ENCODE data around the gene UPK3B. TPM values are rescaled to one million over a fixed set of nuclear protein-coding genes. Genes with fewer than 3 reads are reported as not detected.
A peak's percentile ranks its signal among the peaks of the same experiment; 100 is the strongest.
"Not testable (repeated sequence)": the region's sequence is repeated elsewhere in the genome, so short reads cannot be mapped to it uniquely, and the experiment has no call there.

The UPK3B gene
- total RNA-seq (1 to 10 TPM; 1.9 to 4.4 (median 3.0) TPM), polyA plus RNA-seq (1 to 10 TPM in 2 of 3 donors, under 1 TPM in 1; 0.21 to 1.9 (median 1.2) TPM)
- long read RNA-seq, donor 1, partial matches to known transcripts = 0 of 9 reads
- long read RNA-seq, donor 1, other reads (novel, unspliced or antisense) = 6 of 9 reads
- long read RNA-seq, donor 2, partial matches to known transcripts = 0 of 5 reads
- long read RNA-seq, donor 2, other reads (novel, unspliced or antisense) = 0 of 5 reads

GRCh38 chr7:76509931-76510877 lies at the start of gene UPK3B:
TSS of gene UPK3B (plus strand) at chr7:76510552. CDS start at chr7:76510653, 101 bp downstream.
- Histone ChIP-seq H3K36me3 (peaks cover 0 to 23% (median 10%) of the 10 kb centered on the region in 6 donors), H3K4me3 (no peak within 1 kb of the TSS), H3K27me3 (replicated peaks in 1 of 7) (no peaks in the 10 kb centered on the region), H3K27ac (peak within 1 kb of the TSS in 2 of 8 donors; percentile 8 to 14), H3K4me1 (peaks cover 0 to 37% (median 9%) of the 10 kb centered on the region in 6 donors), H3K9me3 (no peaks in the 10 kb centered on the region)
- intact Hi-C loops (cut with DNase I; ENCODE audit: low total_unique reads) = no loop called here
- DNase-seq = peak; percentile 78
- 22 to 72% (median 61%) methylated on average over 8 to 20 of the region's 20 CpGs for WGBS, 5 donors
- TF ChIP-seq CTCF (IDR thresholded peaks at IDR 0.05 in 8 of 11, conservative IDR thresholded peaks at IDR 0.05 in 3 of 11) (no peak), POLR2AphosphoS5 (IDR thresholded peaks at IDR 0.05) (peak in 1 of 3 donors; percentile 54)

- DNase-seq = peak; percentile 67
- peaks cover 0 to 10% (median 0%) of the 10 kb centered on the region in 6 donors for H3K4me1 ChIP-seq
- H3K36me3 ChIP-seq; intact Hi-C loops (cut with DNase I; ENCODE audit: low total_unique reads); H3K27ac ChIP-seq; H3K27me3 ChIP-seq (replicated peaks in 1 of 7); H3K4me3 ChIP-seq; H3K9me3 ChIP-seq: not testable (repeated sequence)
- 84 to 94% (median 90%) methylated on average over 10 to 15 of the region's 20 CpGs for WGBS, 5 donors
Measured at GRCh38 chr7:76460767-76461166, 49.6 kb upstream of the UPK3B start.

GRCh38 chr7:76461464-76462101 lies 48.8 kb upstream of the UPK3B start, which contains the start of gene DTX2:
TSS of gene DTX2 (plus strand) at chr7:76461709. CDS start at chr7:76480510, 18,801 bp downstream.
- intact Hi-C loops (cut with DNase I; ENCODE audit: low total_unique reads) = not testable (repeated sequence)

GRCh38 chr7:76462271-76462882 lies 48.0 kb upstream of the UPK3B start:
- H3K4me3 ChIP-seq; H3K27ac ChIP-seq; H3K9me3 ChIP-seq; H3K27me3 ChIP-seq (replicated peaks in 1 of 7); H3K36me3 ChIP-seq; intact Hi-C loops (cut with DNase I; ENCODE audit: low total_unique reads); DNase-seq: not testable (repeated sequence)
- H3K4me1 ChIP-seq = peaks cover 0 to 15% (median 3%) of the 10 kb centered on the region in 6 donors
- WGBS, 5 donors = no CpG with 5 or more reads among the region's 17 CpGs

More at GRCh38 chr7:76461464-76462101, 48.8 kb upstream of the UPK3B start, which contains the start of gene DTX2:
- peak within 1 kb of the TSS in 5 of 8 donors; percentile 70 to 81 (median 79) for H3K27ac ChIP-seq
- peak in 1 of 11 experiments; percentile 10 for TF ChIP-seq CTCF (IDR thresholded peaks at IDR 0.05 in 8 of 11, conservative IDR thresholded peaks at IDR 0.05 in 3 of 11)
- not testable (repeated sequence) for H3K9me3 ChIP-seq; H3K36me3 ChIP-seq; H3K27me3 ChIP-seq (replicated peaks in 1 of 7)
- H3K4me3 ChIP-seq = peak within 1 kb of the TSS; percentile 28 to 66 (median 50)
- WGBS, 5 donors = 0 to 1% (median 1%) methylated on average over 12 to 19 of the region's 54 CpGs; no CpG with 5 or more reads in 2 of the 5 donors
- H3K4me1 ChIP-seq = peaks cover 0 to 12% (median 2%) of the 10 kb centered on the region in 6 donors
- DNase-seq = peak; percentile 92

- H3K36me3 ChIP-seq = peaks cover 0 to 15% (median 0%) of the 10 kb centered on the region in 6 donors
- H3K4me3 ChIP-seq; DNase-seq; H3K27me3 ChIP-seq (replicated peaks in 1 of 7); H3K9me3 ChIP-seq; intact Hi-C loops (cut with DNase I; ENCODE audit: low total_unique reads); H3K27ac ChIP-seq: not testable (repeated sequence)
- peaks cover 0 to 18% (median 3%) of the 10 kb centered on the region in 6 donors for H3K4me1 ChIP-seq
- 83 to 96% (median 88%) methylated on average over 3 to 5 of the region's 5 CpGs for WGBS, 5 donors
Measured at GRCh38 chr7:76464959-76465358, 45.4 kb upstream of the UPK3B start.

- peaks cover 0 to 17% (median 0%) of the 10 kb centered on the region in 6 donors for H3K36me3 ChIP-seq
- H3K27me3 ChIP-seq (replicated peaks in 1 of 7); DNase-seq; H3K9me3 ChIP-seq; H3K27ac ChIP-seq; H3K4me3 ChIP-seq; intact Hi-C loops (cut with DNase I; ENCODE audit: low total_unique reads): not testable (repeated sequence)
- WGBS, 5 donors = no CpG with 5 or more reads among the region's 8 CpGs
- H3K4me1 ChIP-seq = peaks cover 0 to 18% (median 3%) of the 10 kb centered on the region in 6 donors
Measured at GRCh38 chr7:76465950-76466349, 44.4 kb upstream of the UPK3B start.

GRCh38 chr7:76467743-76468404 lies 42.5 kb upstream of the UPK3B start:
- intact Hi-C loops (cut with DNase I; ENCODE audit: low total_unique reads); H3K27ac ChIP-seq; H3K9me3 ChIP-seq; H3K4me3 ChIP-seq; H3K27me3 ChIP-seq (replicated peaks in 1 of 7): not testable (repeated sequence)
- 73 to 93% (median 86%) methylated on average over 10 of the region's 14 CpGs for WGBS, 5 donors
- H3K36me3 ChIP-seq = peaks cover 0 to 28% (median 0%) of the 10 kb centered on the region in 6 donors
- peak; percentile 59 for DNase-seq
- H3K4me1 ChIP-seq = peaks cover 0 to 18% (median 3%) of the 10 kb centered on the region in 6 donors

All from spleen (tissue), 13 donors.